IMR-90 (cell line): ENCODE measurements around the gene FAM90A1.
"Not testable (repeated sequence)": the region's sequence is repeated elsewhere in the genome, so short reads cannot be mapped to it uniquely, and the experiment has no call there.

Experiments used
- BHLHE40 ChIP-seq: fragments of 150-350 bp; IDR thresholded peaks from 2 replicates; pipeline ENCODE4 v1.6.1; 2016; ENCODE audit warnings: mild to moderate bottlenecking, low read depth, low read length
- CEBPB ChIP-seq: IDR thresholded peaks from 2 replicates; pipeline ENCODE4 v1.6.1; 2012; ENCODE audit warnings: low read depth, low read length, improper control_type of control experiment
- CHD1 ChIP-seq: IDR thresholded peaks from 2 replicates; pipeline ENCODE4 v1.6.1; 2012; ENCODE audit warnings: low read depth, low read length, improper control_type of control experiment
- CTCF ChIP-seq: conservative IDR thresholded peaks from 2 replicates; pipeline ENCODE4 v1.5.1; 2012; ENCODE audit warnings: mild to moderate bottlenecking, low read depth, low read length, improper control_type of control experiment
- MAFK ChIP-seq: IDR thresholded peaks from 2 replicates; pipeline ENCODE4 v1.6.1; 2012; ENCODE audit warnings: low read depth, low read length, improper control_type of control experiment
- MXI1 ChIP-seq: IDR thresholded peaks from 2 replicates; pipeline ENCODE4 v1.6.1; 2012; ENCODE audit warnings: low read depth, mild to moderate bottlenecking, low read length, moderate library complexity, borderline replicate concordance
- NFE2L2 ChIP-seq: fragments of 150-350 bp; IDR thresholded peaks from 2 replicates; pipeline ENCODE4 v1.6.1; 2016; ENCODE audit warnings: low read depth, mild to moderate bottlenecking, low read length
- POLR2A ChIP-seq: IDR thresholded peaks from 2 replicates; pipeline ENCODE4 v1.6.1; 2012; ENCODE audit warnings: mild to moderate bottlenecking, low read depth, low read length
- RAD21 ChIP-seq: IDR thresholded peaks from 2 replicates; pipeline ENCODE4 v1.6.1; 2012; ENCODE audit warnings: low read length, improper control_type of control experiment
- RCOR1 ChIP-seq: IDR thresholded peaks from 2 replicates; pipeline ENCODE4 v1.6.1; 2012; ENCODE audit warnings: mild to moderate bottlenecking, low read length, improper control_type of control experiment; ENCODE audit not compliant: insufficient replicate concordance
- RFX5 ChIP-seq: IDR thresholded peaks from 2 replicates; pipeline ENCODE4 v1.8.0; 2012; ENCODE audit warnings: low read depth, mild to moderate bottlenecking, low read length, moderate library complexity
- SMC3 ChIP-seq: fragments of 150-350 bp; IDR thresholded peaks from 2 replicates; pipeline ENCODE4 v1.6.1; 2016; ENCODE audit warnings: low read depth, mild to moderate bottlenecking, antibody characterized with exemption, low read length, moderate library complexity

- TF ChIP-seq MAFK, CHD1, POLR2A, NFE2L2, CTCF, RCOR1, RFX5, BHLHE40, SMC3, MXI1, RAD21, CEBPB: not testable (repeated sequence)
Measured at GRCh38 chr12:8266706-8267105, 39.3 kb upstream of the FAM90A1 start.
